Measurements from ENCODE around the gene PARP8. TPM values are rescaled to one million over a fixed set of nuclear protein-coding genes. Genes with fewer than 3 reads are reported as not detected.

The PARP8 gene
- total RNA-seq, 1 experiment from 2014 or later, result 23.2 TPM

DNA sequence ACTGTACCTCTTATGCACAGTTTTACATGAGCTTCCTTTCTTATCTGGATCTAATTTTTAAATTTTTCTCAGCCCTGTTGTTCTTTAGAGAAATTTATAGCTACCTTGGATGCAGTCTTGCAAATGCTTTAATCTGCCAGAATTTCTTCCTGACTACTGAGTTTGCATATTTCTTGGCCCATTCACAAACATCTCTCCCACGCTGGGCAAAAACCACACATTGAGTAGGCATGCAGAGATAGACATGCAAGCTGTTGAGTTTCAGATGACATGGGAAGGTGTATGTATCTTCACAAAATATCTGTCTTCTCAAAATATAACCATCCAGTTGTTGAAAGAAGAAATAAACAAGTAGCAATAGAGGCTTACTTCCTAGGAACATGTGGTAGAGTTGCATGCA, 101.2 kb downstream of the PARP8 start (continued):
- TF ChIP-seq FOXP4 (CRISPR knock-in tag; IDR thresholded peaks at IDR 0.05), result no peak
- TF ChIP-seq, protein P1, sequence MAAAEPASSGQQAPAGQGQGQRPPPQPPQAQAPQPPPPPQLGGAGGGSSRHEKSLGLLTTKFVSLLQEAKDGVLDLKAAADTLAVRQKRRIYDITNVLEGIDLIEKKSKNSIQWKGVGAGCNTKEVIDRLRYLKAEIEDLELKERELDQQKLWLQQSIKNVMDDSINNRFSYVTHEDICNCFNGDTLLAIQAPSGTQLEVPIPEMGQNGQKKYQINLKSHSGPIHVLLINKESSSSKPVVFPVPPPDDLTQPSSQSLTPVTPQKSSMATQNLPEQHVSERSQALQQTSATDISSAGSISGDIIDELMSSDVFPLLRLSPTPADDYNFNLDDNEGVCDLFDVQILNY (CRISPR knock-in tag; IDR thresholded peaks at IDR 0.05), result no peak
- TF ChIP-seq ELF4 (CRISPR knock-in tag; IDR thresholded peaks at IDR 0.05; ENCODE audit: low read depth), result no peak
- TF ChIP-seq, protein P2, sequence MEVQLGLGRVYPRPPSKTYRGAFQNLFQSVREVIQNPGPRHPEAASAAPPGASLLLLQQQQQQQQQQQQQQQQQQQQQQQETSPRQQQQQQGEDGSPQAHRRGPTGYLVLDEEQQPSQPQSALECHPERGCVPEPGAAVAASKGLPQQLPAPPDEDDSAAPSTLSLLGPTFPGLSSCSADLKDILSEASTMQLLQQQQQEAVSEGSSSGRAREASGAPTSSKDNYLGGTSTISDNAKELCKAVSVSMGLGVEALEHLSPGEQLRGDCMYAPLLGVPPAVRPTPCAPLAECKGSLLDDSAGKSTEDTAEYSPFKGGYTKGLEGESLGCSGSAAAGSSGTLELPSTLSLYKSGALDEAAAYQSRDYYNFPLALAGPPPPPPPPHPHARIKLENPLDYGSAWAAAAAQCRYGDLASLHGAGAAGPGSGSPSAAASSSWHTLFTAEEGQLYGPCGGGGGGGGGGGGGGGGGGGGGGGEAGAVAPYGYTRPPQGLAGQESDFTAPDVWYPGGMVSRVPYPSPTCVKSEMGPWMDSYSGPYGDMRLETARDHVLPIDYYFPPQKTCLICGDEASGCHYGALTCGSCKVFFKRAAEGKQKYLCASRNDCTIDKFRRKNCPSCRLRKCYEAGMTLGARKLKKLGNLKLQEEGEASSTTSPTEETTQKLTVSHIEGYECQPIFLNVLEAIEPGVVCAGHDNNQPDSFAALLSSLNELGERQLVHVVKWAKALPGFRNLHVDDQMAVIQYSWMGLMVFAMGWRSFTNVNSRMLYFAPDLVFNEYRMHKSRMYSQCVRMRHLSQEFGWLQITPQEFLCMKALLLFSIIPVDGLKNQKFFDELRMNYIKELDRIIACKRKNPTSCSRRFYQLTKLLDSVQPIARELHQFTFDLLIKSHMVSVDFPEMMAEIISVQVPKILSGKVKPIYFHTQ (CRISPR knock-in tag; IDR thresholded peaks at IDR 0.05), result no peak
- TF ChIP-seq HMGA2 (CRISPR knock-in tag; IDR thresholded peaks at IDR 0.05), result no peak
- TF ChIP-seq ZMAT4 (CRISPR knock-in tag; IDR thresholded peaks at IDR 0.05), result no peak
- TF ChIP-seq SMAD4 (CRISPR knock-in tag; IDR thresholded peaks at IDR 0.05), result no peak
- no peak for TF ChIP-seq ZNF423 (CRISPR knock-in tag; IDR thresholded peaks at IDR 0.05)
- no peak for TF ChIP-seq MXD4 (CRISPR knock-in tag; IDR thresholded peaks at IDR 0.05; ENCODE audit: borderline replicate concordance)
- no peak for TF ChIP-seq ZBTB43 (CRISPR knock-in tag; IDR thresholded peaks at IDR 0.05)

GRCh38 chr5:50768634-50769033, 102.2 kb downstream of the PARP8 start:
- Mint-ChIP-seq H3K4me3 (no peak overlapping the region), H3K36me3 (peaks cover 25% of the 10 kb centered on the region), H3K27ac (no peak overlapping the region), H3K27me3 (ENCODE audit: low read depth) (peaks cover 6% of the 10 kb centered on the region; the same call in 1 of the 2 replicates), H3K9me3 (peaks cover 17% of the 10 kb centered on the region), H3K4me1 (peaks cover 8% of the 10 kb centered on the region)
- POLR2A ChIA-PET, result no interaction called here
- DNase-seq (ENCODE audit: low spot score), result no peak
- CTCF ChIA-PET, result no interaction called here
- no peak for ATAC-seq
- no peak for TF ChIP-seq TEAD1 (CRISPR knock-in tag; IDR thresholded peaks at IDR 0.05)
- no peak for TF ChIP-seq HMGA2 (CRISPR knock-in tag; IDR thresholded peaks at IDR 0.05)
- TF ChIP-seq FOXP1 (CRISPR knock-in tag; IDR thresholded peaks at IDR 0.05; ENCODE audit: borderline replicate concordance), result no peak
- no peak for TF ChIP-seq NR1H2 (CRISPR knock-in tag; IDR thresholded peaks at IDR 0.05)
- no peak for TF ChIP-seq PRRX2 (CRISPR knock-in tag; IDR thresholded peaks at IDR 0.05)
- no peak for TF ChIP-seq GRHL2 (CRISPR knock-in tag; IDR thresholded peaks at IDR 0.05; ENCODE audit: insufficient replicate concordance, severe bottlenecking)
- TF ChIP-seq, protein P3, sequence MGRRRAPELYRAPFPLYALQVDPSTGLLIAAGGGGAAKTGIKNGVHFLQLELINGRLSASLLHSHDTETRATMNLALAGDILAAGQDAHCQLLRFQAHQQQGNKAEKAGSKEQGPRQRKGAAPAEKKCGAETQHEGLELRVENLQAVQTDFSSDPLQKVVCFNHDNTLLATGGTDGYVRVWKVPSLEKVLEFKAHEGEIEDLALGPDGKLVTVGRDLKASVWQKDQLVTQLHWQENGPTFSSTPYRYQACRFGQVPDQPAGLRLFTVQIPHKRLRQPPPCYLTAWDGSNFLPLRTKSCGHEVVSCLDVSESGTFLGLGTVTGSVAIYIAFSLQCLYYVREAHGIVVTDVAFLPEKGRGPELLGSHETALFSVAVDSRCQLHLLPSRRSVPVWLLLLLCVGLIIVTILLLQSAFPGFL (CRISPR knock-in tag; IDR thresholded peaks at IDR 0.05; ENCODE audit: borderline replicate concordance), result no peak
- TF ChIP-seq, protein P4, sequence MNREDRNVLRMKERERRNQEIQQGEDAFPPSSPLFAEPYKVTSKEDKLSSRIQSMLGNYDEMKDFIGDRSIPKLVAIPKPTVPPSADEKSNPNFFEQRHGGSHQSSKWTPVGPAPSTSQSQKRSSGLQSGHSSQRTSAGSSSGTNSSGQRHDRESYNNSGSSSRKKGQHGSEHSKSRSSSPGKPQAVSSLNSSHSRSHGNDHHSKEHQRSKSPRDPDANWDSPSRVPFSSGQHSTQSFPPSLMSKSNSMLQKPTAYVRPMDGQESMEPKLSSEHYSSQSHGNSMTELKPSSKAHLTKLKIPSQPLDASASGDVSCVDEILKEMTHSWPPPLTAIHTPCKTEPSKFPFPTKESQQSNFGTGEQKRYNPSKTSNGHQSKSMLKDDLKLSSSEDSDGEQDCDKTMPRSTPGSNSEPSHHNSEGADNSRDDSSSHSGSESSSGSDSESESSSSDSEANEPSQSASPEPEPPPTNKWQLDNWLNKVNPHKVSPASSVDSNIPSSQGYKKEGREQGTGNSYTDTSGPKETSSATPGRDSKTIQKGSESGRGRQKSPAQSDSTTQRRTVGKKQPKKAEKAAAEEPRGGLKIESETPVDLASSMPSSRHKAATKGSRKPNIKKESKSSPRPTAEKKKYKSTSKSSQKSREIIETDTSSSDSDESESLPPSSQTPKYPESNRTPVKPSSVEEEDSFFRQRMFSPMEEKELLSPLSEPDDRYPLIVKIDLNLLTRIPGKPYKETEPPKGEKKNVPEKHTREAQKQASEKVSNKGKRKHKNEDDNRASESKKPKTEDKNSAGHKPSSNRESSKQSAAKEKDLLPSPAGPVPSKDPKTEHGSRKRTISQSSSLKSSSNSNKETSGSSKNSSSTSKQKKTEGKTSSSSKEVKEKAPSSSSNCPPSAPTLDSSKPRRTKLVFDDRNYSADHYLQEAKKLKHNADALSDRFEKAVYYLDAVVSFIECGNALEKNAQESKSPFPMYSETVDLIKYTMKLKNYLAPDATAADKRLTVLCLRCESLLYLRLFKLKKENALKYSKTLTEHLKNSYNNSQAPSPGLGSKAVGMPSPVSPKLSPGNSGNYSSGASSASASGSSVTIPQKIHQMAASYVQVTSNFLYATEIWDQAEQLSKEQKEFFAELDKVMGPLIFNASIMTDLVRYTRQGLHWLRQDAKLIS (CRISPR knock-in tag; IDR thresholded peaks at IDR 0.05; ENCODE audit: borderline replicate concordance), result no peak
- TF ChIP-seq, protein P5, sequence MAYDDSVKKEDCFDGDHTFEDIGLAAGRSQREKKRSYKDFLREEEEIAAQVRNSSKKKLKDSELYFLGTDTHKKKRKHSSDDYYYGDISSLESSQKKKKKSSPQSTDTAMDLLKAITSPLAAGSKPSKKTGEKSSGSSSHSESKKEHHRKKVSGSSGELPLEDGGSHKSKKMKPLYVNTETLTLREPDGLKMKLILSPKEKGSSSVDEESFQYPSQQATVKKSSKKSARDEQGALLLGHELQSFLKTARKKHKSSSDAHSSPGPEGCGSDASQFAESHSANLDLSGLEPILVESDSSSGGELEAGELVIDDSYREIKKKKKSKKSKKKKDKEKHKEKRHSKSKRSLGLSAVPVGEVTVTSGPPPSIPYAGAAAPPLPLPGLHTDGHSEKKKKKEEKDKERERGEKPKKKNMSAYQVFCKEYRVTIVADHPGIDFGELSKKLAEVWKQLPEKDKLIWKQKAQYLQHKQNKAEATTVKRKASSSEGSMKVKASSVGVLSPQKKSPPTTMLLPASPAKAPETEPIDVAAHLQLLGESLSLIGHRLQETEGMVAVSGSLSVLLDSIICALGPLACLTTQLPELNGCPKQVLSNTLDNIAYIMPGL (CRISPR knock-in tag; IDR thresholded peaks at IDR 0.05), result no peak
- TF ChIP-seq RORB (CRISPR knock-in tag; IDR thresholded peaks at IDR 0.05), result no peak
- TF ChIP-seq RELA (CRISPR knock-in tag; IDR thresholded peaks at IDR 0.05; ENCODE audit: borderline replicate concordance), result no peak
- TF ChIP-seq JUN (CRISPR knock-in tag; IDR thresholded peaks at IDR 0.05), result no peak

Measured in WTC11 (cell line).